AG09319 (cell line): ENCODE data around the gene UPP2.

Experiments
- DNase-seq: peaks from one replicate; pipeline ENCODE4 v3.0.0-alpha.2; 2010; ENCODE audit warnings: low read depth; ENCODE audit errors: extremely low read depth
- TF ChIP-seq, protein P1 (sequence below): IDR thresholded peaks from 2 replicates; pipeline ENCODE4 v1.5.1; 2011; ENCODE audit warnings: low read depth, mild to moderate bottlenecking, inconsistent platforms, low read length, moderate library complexity

UPP2 gene

DNA sequence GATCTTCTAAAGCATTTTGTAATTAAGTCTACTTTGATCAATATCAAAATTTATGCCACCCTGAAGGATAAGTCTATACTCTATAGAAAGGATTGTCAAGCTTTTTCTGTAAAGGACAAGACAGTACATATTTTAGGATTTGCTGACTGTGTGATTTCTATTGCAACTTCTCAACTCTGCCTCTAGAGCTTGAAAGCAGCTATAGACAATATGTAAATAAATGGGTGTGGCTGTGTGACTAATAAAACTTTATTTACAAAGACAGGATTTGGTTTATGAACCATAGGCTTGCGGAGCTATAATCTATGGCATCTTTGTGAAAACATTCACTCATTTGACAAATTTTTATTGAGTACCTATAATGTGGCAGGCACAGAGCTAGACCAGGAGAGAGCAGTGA is 18.4 kb downstream of the UPP2 start:
- DNase-seq: no peak
- TF ChIP-seq, protein P1, sequence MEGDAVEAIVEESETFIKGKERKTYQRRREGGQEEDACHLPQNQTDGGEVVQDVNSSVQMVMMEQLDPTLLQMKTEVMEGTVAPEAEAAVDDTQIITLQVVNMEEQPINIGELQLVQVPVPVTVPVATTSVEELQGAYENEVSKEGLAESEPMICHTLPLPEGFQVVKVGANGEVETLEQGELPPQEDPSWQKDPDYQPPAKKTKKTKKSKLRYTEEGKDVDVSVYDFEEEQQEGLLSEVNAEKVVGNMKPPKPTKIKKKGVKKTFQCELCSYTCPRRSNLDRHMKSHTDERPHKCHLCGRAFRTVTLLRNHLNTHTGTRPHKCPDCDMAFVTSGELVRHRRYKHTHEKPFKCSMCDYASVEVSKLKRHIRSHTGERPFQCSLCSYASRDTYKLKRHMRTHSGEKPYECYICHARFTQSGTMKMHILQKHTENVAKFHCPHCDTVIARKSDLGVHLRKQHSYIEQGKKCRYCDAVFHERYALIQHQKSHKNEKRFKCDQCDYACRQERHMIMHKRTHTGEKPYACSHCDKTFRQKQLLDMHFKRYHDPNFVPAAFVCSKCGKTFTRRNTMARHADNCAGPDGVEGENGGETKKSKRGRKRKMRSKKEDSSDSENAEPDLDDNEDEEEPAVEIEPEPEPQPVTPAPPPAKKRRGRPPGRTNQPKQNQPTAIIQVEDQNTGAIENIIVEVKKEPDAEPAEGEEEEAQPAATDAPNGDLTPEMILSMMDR: no peak

DNA sequence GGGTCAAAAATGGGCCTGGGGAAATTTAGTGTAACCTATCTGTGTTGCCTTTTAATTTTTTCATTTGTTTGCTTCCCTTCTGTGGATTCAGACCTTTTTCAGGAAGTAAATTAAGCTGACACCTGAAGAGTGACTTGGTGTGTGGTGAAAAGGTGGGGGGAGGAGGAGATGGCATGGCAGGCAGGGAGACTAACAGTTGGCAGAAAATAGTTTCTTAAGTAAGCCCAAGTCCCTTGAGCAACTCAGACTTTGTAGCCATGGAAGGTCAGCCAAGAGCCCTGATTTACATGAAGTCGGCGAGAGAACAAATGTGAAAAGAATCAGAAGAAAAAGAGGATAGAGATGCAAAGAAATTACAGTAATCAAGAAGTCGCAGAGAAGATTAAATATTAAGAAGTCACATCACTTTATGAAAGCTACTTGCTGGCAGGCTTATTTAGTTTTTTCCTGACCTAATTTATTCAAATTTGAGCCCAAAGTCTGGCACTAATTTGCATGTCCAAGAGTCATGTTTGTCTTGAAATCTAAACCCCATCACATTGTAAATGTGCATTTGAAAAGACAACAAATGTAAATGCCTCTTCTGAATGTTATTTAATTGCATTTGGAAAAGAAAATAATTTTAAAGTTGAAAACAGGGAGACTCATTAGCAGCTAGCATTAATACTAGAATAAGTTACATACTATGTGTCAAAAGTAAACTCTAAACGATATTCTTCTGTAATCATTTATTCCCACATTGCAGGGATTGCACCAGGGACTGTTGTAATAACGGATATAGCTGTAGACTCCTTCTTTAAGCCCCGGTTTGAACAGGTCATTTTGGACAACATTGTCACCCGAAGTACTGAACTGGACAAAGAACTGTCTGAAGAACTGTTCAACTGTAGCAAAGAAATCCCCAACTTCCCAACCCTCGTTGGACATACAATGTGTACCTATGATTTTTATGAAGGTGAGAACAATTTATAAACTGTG is 19.3 kb downstream of the UPP2 start:
- TF ChIP-seq, protein P1: no peak
- DNase-seq: no peak

DNA sequence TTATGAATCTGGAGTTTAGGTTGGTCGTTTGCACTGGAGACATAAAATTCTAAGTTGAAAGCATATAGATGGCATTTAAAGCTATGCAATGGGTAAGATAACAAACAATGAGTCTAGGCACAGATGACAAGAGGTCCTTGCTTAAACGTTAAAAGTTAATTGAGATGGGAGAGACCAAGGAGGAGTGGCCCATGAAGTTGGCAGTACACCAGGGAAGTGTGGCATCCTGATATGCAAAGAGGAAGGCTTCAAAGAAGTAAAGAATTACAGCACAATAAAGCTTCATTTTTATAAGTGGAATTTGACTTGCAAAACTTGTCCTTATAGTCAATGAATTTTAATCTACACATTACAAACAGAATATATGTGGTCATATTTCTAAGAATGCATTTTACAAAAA is 23.2 kb downstream of the UPP2 start:
- DNase-seq: no peak
- TF ChIP-seq, protein P1: no peak

DNA sequence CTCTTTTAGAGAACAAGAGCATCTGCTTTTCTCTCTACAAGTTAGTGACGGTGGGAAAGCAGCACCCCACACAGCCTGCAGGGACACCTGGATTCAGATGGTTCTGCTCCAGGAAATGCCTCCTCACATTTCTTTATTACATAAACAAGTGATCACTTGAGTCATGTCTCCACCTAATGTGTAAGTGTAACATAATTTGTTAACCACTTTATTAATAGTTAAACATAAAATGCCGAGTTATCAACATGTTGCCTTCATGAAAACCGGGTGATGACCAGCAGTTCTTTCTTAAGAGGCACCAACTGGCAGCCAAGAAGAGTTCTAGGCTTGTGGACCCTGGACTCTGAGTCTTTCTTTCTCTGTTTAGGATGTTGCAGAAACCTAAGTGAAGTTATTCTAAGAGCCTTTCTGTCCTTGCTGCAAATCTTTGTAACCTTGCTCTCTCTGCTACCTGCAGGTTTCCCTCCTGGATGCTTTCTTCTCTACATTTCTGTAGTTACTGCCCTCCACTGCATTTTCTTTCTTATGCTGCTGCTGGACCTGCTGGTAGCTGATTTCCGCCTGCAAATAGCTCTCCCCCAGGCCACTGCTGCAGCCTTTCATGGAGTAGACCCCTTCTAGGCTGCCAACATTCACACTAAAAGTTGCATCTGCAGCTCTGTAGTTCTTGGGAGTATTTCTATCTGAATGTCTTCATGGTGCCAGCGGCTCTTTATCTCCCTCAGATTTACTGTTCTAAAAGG is 24.3 kb downstream of the UPP2 start:
- DNase-seq: no peak
- TF ChIP-seq, protein P1: no peak

DNA sequence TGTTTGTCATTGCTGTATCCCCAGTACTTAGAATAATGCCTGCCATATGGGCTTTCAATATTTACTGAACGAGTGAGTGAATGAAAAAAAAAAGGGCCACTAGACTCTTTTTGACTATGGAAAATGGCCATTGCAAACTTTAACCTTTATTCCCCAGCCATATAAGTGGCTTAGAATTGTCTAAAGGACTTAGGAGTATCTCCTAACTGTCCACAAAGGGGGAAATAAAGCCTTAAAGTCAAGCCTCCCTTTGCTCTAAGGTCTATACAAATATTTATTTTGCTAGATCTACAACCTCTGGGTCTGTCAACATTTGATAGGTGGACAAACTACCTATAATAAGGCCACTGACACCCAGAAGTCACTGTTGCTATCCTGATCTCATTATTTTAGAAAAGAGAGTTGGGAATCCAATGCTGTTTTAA is 25.7 kb downstream of the UPP2 start:
- DNase-seq: no peak

DNA sequence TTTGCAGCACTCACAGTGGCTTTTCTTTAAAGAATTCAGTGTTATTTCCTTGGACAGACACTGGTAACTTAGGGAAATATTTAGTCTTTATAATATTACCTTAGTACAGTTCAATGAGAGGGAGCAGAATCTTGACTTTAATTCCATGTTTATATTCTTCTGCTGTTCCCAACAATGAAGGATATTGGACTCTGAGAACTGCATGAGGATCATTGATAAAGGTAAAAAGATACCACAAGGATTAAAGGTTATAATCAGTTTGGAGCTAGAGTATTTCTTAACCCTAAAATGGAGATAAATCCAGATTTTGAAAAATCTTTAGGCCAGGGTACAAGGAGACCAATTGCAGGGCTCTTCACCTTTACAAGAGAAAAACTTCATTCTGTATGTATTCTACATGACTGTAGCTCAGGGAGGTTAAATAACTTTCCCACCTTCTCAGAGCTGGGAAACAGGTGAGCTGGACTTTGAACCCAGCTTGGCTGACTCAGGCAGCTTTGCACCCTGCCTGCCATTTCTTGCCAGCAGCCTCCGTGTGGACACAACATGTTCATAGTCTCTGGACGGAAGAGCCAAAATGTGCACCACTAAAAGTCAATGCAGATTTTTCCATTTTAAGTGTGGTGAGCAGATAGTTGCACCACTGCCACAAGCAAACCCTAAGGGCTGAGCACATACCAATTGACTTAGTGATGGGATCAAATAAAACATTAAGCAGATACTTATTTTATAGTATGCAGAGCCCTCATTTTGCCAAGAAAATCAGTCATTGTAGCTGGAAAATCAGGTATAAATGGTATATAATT is 26.7 kb downstream of the UPP2 start:
- TF ChIP-seq, protein P1: no peak
- DNase-seq: no peak

More for the DNA sequence above, 25.7 kb downstream of the UPP2 start:
- TF ChIP-seq, protein P1: no peak
